Loucy (cell line): ENCODE results near the gene AGPS.

Experiments
- EZH2phosphoT487 ChIP-seq: fragments of 200-600 bp; IDR thresholded peaks from 2 replicates; pipeline ENCODE4 v1.6.1; 2018; ENCODE audit warnings: antibody characterized with exemption, mild to moderate bottlenecking, moderate library complexity, borderline replicate concordance
- TF ChIP-seq, protein P1 (sequence below): fragments of 200-600 bp; sonication (generic); conservative IDR thresholded peaks from 2 replicates; pipeline ENCODE4 v1.5.1; 2014; ENCODE audit warnings: mild to moderate bottlenecking, antibody characterized with exemption, low read length

DNA sequence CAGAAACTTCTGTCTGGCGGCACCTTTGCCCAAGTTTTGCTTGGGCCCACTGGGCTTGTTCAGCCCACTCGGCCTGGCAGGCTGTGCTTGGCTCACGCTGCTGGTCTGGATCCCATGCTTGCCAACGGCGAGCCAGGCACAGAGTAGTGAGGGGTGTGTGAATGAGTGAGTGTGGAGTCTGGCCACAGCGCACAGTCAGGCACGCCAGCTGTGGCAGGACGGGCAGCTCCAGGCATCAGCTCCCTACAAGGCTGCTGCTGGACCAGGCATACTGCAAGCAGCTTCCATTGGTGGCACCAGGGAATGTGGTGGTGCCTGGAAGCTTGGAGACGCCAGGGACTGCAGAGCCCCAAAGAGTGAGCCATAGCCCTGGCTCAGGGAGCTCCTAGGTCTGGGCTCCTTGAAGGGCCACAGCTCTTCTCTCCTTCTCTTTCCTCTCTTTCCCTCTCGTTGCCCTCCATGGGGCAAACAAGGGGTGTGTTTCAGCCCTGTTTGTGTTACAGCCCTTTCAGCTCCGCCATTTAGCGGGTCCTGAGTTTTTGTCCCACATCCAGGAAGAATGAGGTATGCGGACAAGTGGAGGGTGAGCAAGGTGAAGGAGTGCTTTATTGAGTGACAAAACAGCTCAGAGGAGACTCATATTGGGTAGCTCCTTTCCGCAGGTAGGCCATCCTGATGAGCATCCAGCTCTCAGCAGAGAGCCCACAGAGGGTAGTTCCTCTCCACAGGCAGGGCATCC is 73.0 kb downstream of the AGPS start:
- TF ChIP-seq, protein P1, sequence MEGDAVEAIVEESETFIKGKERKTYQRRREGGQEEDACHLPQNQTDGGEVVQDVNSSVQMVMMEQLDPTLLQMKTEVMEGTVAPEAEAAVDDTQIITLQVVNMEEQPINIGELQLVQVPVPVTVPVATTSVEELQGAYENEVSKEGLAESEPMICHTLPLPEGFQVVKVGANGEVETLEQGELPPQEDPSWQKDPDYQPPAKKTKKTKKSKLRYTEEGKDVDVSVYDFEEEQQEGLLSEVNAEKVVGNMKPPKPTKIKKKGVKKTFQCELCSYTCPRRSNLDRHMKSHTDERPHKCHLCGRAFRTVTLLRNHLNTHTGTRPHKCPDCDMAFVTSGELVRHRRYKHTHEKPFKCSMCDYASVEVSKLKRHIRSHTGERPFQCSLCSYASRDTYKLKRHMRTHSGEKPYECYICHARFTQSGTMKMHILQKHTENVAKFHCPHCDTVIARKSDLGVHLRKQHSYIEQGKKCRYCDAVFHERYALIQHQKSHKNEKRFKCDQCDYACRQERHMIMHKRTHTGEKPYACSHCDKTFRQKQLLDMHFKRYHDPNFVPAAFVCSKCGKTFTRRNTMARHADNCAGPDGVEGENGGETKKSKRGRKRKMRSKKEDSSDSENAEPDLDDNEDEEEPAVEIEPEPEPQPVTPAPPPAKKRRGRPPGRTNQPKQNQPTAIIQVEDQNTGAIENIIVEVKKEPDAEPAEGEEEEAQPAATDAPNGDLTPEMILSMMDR = no peak
- no peak for TF ChIP-seq EZH2phosphoT487
